GM18873 (cell line): ENCODE results near the gene CORT.
"Not testable (repeated sequence)": the region's sequence is repeated elsewhere in the genome, so short reads cannot be mapped to it uniquely, and the experiment has no call there.

Experiments
- ATAC-seq: cut with Tn5 transposase; IDR thresholded peaks from one replicate; pipeline ENCODE4 v1.9.1; 2021; ENCODE audit warnings: mild to moderate bottlenecking, moderate library complexity, moderate number of reproducible peaks; ENCODE audit not compliant: unreplicated experiment, low FRiP score

The CORT gene, protein sequence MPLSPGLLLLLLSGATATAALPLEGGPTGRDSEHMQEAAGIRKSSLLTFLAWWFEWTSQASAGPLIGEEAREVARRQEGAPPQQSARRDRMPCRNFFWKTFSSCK

DNA sequence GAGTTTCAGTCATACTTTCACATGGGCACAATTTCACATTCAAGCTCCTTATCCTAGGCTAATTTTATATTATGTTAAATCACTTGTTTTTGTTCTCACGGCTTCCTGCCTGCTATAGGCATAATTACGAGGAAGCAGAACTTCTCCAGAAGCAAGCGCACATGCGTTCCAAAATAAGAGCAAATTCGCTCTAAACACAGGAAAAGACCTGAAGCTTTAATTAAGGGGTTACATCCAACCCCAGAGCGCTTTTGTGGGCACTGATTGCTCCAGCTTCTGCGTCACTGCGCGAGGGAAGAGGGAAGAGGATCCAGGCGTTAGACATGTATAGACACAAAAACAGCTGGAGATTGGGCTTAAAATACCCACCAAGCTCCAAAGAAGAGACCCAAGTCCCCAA is at the start of gene CORT:
TSS of gene CORT (plus strand) at position 281 of the 400 bp plus-strand sequence. CDS start 193 bp downstream, outside the sequence.
- no peak for ATAC-seq

DNA sequence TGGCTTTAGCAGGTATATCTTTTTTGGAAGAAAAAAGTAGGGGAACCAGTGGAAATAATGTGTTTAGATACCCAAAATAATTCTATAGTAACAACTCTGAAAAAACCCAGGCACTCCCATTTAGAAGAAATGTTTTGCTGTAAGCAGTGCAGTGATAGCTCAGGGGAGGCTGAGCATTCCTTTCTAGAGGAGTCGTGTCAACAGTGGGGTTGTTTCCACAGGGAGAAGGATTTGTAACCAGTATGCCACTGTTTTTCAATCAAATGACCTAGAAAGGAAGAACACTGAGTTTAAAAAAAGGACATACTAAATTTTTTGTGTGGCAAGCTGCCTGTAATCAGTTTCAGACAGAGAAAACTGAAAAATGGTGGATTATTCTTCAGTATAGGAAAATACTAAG is 48.5 kb upstream of the CORT start:
- no peak for ATAC-seq

DNA sequence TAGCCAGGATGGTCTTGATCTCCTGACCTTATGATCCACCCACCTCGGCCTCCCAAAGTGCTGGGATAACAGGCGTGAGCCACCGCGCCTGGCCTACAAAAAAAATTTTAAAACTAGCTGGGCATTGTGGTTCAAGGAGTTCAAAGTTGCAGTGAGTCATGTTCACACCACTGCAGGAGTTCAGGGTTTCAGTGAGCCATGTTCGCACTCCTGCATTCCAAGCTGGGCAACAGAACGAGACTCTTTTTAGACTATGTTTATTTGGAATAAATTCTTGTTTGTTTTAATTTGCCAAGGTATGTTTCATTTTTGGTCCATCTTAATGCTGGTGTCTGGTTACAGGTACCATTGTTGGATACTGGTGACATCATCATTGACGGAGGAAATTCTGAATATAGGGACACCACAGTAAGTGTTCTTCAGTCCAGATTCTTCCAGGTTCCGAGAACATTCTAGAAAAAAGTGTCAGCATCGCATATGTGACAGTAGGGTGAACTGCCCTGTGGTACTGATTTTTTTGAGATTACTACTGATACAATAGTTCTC is 47.0 kb upstream of the CORT start:
- no peak for ATAC-seq

DNA sequence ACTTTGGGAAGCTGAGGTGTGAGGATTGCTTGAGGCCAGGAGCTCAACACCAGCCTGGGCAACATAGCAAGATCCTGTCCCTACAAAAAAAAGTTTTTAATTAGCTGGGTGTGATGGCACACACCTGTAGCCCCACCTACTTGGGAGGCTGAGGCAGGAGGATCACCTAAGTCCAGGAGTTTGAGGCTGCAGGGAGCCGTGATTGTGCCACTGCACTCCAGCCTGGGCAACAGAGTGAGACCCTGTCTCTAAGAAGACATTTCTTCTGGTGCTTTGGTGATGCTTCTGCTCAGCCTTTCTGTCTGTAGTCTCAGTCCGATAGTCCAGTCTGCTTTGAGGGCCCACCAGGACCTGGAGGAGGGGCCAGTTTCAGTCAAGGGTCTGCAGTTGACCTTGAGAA is 42.6 kb upstream of the CORT start:
- ATAC-seq: no peak

DNA sequence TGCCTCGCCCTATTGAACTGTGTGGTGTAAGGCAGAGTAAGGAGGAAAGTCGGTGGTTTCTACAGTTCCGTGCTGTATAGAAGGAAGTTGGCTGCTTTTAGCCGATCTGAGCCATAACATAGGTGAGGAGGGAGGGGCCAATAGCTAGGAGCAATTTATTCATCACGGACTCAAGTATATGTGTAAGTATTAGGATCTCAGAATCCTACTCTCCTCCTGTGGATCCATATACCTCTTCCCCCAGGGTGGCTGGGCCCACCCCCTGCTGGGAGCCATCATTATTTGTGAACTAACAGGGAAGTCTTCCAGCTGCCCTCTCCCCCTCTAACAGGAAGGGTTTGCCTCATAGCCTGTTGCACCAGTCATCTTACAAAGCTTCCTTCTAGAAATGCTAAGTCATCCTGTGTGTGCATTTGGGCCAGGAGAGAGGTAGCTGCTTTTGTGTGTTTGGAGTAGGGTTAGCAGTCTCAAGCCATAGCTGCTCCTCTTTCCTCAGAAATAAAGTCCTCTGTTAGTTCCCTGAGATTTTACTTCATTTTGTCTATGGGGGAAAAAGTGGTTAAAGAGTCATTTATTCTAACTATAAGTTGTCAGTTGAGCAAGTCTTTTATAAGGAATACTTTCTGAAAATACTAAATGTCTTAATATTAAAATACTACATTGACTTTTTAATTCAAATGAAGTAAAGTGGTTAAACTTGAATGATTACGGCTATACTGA is 34.5 kb upstream of the CORT start:
- ATAC-seq: no peak

DNA sequence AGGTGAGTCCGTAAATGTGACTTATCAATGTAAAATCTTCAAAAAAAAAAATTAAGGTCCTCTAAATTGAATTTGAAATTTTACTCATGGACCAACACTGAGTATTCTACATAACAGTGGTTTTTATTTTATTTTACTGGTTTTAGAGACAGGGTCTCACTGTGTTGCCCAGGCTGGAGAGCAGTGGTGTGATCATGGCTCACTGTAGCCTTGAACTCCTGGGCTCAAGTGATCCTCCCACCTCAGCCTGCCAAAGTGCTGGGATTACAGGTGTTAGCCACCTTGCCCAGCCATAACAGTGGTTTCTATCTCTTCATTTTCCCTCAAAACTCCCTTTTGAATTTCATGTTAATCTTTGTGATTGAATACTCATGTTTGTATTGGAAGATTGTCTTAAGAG is 33.9 kb upstream of the CORT start:
- not testable (repeated sequence) for ATAC-seq

DNA sequence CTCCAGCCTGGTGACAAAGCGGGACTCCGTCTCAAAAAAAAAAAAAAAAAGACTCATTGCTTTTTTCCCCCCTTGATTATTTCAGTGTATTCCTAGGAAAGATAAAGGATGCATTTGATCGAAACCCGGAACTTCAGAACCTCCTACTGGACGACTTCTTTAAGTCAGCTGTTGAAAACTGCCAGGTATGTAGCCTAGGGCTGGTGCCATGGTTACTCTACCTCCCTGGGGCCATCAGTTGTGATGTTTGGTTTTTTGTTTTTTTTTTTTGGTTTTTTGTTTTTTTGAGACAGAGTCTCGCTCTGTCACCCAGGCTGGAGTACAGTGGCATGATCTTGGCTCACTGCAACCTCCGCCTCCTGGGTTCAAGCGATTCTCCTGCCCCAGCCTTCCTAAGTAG is 31.1 kb upstream of the CORT start:
- not testable (repeated sequence) for ATAC-seq

DNA sequence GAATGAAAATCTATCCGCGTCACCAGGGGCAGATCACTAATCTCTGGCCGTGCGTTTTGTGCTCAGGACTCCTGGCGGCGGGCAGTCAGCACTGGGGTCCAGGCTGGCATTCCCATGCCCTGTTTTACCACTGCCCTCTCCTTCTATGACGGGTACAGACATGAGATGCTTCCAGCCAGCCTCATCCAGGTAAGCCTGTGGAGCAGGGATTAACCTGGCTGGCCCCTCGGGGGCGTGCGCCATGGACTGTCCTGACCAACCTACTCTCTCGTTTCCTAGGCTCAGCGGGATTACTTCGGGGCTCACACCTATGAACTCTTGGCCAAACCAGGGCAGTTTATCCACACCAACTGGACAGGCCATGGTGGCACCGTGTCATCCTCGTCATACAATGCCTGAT is 30.5 kb upstream of the CORT start:
- no peak for ATAC-seq

DNA sequence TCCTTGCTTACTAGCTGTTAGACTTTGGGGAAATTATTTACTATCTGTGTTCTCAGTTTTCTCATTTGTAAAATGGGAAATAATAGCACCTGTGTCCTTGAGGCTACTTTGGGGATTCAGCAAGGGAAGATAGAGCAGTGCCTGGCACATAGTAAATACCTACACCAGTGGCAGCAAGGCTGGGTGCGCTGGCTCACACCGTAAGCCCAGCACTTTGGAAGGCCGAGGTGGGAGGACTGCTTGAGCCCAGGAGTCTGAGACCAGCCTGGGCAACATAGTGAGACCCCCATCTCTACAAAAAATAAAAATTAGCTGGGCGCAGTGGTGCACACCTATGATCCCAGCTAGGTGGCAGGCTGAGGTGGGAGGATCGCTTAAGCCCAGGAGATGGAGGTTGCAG is 28.2 kb upstream of the CORT start:
- no peak for ATAC-seq

DNA sequence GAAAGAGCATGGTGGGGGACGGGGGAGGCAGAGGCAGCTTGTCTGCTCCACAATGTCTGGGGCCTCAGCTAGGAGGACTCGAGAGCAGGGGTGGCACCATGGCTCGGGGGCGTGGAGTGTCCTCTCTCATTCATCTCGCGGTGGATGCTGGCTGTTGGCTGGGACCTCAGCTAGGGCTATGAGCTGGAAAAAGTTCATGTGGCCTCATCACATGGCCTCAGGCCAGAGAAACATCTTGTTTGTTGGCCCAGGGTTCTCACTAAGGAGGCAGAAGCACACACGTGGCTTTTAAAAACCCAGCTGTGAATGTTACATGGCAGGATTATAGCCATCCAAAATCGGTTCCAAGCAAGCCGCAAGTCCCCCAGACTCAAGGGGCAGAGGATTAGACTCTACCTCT is 25.8 kb upstream of the CORT start:
- no peak for ATAC-seq

DNA sequence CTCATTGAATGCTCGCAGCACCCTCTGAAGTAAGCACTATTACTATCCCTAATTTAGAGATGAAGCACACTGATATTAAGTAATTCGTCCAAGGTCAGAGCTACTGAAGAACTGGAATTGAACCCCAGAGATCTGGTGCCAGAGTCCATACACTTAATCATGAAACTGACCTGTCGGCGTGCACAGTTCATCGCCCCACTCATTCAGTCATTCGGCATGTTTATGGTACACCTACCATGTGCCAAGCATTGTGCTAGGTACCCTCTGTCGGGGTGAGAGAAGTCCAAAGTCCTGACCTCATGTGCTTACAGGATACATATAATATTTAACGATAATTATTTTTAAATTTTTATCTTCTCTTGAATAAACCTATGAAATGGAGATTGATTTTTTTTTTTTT is 25.2 kb upstream of the CORT start:
- no peak for ATAC-seq

DNA sequence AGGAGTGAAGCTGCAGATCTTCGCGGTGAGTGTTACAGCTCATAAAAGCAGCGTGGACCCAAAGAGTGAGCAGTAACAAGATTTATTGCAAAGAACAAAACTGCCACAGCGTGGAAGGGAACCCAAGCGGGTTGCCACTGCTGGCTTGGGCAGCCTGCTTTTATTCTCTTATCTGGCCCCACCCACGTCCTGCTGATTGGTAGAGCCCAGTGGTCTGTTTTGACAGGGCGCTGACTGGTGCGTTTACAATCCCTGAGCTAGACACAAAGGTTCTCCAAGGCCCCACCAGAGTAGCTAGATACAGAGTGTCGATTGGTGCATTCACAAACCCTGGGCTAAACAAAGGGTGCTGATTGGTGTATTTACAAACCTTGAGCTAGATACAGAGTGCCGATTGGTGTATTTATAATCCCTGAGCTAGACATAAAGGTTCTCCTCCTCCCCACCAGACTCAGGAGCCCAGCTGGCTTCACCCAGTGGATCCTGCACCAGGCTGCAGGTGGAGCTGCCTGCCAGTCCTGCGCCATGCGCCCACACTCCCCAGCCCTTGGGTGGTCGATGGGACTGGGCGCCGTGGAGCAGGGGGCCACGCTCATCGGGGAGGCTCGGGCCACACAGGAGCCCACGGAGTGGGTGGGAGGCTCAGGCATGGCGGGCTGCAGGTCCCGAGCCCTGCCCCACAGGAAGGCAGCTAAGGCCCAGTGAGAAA is 23.9 kb upstream of the CORT start:
- ATAC-seq: not testable (repeated sequence)

DNA sequence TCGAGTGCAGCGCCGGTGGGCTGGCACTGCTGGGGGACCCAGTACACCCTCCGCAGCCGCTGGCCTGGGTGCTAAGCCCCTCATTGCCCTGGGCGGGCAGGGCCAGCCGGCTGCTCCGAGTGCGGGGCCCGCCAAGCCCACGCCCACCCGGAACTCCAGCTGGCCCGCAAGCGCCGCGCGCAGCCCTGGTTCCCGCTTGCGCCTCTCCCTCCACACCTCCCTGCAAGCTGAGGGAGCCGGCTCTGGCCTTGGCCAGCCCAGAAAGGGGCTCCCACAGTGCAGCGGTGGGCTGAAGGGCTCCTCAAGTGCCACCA is 23.3 kb upstream of the CORT start:
- ATAC-seq: not testable (repeated sequence)

DNA sequence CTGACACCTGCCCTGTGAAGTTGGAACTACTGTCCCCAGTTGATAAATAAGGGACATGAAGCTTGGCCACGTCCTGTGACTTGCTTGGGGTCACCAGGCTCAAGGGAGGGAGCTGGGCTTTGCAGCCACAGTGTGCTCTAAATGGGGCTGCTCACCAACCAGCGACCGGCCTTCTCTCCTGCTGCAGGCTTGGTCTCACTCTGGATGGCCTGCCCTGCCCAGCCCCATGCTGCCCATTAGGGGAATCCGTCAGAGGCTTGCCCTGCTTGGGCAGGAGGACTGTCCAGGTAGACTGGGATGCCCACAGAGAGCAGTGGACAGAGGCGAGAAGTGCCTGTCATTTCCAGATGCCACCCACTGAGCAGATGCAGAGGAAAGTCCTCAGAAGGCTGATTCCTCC is 20.8 kb upstream of the CORT start:
- no peak for ATAC-seq

DNA sequence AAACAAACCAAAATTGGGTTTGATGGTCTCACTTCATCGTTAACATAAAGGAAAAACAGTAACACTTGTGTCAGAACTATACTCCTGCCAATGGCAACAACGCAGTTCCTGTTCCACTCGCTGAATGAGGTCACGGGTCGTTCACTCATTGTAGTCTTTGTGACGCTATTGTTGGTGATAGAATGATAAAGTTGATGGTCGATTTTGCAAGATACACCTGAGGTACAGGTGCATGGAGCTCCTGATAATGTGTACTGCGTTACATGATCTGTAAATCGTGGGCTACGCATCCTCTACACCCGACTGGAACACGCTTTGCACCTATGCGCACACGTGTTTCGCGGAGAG is 20.0 kb upstream of the CORT start:
- ATAC-seq: peak; percentile 9

DNA sequence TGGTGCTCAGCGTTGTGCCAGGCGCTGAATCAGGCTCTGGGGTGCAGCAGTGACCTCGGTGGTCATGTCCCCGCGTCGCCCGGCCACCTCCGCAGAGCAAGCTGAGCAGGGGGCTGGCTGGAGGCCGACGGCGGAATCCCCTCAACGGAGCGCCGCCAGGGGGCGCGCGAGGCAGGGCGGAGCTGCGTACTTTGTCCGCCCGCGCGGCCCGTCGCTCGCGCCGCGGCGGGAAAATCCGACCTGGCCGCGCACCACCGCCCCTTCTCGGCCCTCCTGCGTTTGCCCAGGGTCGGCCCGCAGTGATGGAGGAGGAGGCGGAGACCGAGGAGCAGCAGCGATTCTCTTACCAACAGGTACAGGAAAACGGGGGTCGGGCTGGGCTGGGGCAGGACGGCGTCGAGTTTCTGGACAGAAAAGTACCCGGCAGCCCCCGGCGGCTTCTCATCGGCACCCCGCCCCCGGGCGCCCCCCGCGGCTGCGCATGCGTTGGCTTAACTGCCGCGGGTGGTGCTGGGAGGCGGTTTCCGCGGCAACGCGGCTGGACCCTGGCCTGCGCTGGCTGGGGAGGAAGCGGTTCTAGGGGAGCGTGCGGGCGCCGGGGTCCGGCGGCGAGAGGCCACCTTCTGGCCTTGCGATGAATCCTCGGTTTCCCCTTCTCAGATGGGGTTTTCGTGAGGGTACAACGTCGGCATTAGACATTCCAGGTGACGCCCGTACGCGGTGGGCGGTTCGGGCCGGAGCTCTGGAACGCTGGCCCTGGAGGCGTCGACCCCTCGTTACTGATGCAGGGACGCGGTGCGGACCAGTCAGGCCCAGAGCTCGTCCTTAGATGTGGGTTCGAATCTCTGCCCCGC is 19.4 kb upstream of the CORT start, which contains the start of gene CENPS:
TSS of gene CENPS (plus strand) at position 218 of the 854 bp plus-strand sequence. CDS start at position 303, 85 bp downstream.
- ATAC-seq: peak; percentile 56

DNA sequence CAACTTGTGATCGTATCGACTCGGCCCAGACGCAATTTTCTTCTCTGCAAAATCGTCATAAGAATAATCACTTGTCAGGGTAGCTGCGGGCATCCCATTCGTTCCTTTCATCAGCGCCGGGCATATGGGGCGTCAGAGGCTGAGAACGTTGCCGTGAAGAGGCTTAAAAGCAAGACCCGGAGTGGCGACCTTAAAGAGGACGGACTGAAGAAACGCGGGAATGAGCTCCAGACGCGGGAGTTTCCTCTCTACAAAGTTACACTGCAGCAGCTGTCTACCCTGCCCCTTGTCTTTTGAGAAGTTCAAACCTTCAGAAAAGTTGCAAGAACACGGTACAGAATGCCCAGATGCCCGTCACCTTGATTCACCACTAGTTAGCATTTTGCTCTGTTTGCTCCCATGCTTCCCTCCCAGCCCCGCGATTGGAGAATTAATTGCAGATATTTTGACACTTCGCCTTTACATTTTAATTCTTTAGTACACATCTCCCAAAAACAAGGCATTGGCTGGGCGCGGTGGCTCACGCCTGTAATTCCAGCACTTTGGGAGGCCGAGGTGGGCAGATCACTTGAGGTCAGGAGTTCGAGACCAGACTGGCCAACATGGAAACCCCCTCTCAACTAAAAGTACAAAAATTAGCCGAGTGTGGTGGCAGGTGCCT is 18.6 kb upstream of the CORT start:
- ATAC-seq: no peak

DNA sequence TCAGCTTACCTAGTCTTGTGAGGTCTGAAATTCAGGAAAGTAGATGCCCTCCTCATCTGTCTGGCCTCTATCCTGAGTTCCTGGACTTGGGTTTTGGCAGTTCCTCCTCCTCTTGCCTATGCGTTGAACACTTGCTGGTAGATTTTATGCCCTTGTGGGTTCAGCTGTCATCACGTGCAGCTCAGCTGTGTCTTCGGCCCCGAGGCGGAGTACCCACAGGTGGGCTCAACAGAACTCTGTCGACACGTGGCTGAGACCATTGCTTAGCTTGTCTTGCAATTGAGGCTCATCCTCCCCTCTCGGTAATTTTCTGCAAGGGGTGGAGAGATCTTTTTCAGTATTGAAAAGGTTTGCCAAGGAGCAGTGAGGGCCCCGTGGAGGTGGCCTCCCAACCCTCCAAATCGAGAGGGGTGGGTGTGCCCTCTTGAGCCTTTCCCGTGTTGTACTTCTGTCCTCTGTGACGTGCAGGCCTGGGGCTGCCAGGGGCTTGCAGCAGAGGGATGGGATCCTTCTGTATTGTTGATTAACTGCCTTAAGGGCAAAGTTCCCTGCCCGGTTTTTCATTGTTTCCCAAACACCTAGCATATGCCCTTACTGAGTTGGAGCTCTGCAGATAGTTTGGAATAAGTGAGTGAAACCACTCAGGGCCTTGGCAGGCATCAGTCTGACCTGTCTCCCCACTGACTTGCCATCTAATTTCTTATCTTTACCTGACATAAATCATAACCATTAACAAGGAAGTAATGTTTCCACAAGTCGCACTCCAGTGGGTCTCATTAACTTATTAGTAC is 16.7 kb upstream of the CORT start:
- no peak for ATAC-seq

DNA sequence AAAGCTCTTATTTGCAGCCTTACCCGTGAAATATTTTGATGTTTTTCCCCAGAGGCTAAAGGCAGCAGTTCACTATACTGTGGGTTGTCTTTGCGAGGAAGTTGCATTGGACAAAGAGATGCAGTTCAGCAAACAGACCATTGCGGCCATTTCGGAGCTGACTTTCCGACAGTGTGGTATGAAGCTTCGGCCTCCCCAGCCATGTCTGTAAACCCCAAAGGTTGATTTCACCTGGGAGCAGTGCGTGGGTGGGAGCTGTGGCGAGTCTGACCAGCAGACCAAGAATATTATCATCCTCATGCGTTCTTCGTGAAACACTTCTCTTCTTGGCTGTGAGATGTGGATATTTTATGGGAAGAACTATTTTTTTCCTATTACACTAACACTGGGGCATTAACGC is 16.0 kb upstream of the CORT start:
- no peak for ATAC-seq

DNA sequence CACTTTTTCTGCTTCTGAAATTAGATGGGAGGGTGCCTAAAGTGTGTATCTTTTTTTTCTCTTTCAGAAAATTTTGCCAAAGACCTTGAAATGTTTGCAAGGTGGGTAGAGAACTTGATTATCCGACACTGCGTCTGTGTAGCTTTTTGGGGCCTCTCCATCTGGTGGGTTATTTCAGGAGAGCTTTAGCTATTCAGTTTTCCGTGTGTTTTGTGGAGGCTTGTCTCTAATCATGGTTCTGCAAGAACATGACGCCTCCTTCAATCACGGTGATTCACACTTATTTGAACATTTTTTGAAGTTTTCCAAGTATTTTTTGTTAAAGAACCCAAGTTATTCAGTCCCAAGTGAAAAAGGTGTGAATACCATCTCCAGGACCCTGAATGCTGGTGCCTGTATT is 15.2 kb upstream of the CORT start:
- ATAC-seq: no peak
